ENCODE measurements around the gene TUBB6.

Gene TUBB6

DNA sequence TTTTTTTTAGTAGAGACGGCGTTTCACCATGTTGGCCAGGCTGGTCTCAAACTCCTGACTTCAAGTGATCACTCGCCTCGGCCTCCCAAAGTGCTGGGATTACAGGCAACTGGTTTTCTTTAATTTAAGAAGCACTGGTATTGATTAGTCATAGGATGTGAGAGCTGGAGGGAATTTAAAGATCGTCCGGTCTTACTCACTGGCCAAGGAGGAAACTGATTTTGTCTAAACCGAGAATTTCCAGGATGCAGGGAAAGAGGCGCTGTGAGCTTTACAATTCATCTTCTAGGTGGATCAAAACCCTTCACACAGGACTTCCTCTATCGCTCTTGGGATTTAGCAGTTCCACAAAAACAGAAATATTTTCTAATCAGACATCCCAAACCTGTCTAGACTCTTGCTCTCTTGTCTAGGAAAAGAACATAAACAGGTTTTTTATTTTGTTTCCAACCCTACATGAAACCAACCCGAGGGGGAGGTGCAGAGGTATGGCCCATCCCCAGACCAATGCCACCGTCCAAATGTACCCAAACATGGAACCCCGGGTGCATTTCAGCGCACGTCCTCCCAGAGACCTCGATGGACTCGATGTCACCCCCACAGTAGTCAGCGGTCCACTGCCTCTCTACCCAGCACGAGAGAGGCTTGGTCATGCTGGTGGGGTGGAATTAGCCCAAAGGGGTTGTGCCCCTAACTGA lies 12.5 kb upstream of the TUBB6 start (continued):
- TF ChIP-seq, protein P1, sequence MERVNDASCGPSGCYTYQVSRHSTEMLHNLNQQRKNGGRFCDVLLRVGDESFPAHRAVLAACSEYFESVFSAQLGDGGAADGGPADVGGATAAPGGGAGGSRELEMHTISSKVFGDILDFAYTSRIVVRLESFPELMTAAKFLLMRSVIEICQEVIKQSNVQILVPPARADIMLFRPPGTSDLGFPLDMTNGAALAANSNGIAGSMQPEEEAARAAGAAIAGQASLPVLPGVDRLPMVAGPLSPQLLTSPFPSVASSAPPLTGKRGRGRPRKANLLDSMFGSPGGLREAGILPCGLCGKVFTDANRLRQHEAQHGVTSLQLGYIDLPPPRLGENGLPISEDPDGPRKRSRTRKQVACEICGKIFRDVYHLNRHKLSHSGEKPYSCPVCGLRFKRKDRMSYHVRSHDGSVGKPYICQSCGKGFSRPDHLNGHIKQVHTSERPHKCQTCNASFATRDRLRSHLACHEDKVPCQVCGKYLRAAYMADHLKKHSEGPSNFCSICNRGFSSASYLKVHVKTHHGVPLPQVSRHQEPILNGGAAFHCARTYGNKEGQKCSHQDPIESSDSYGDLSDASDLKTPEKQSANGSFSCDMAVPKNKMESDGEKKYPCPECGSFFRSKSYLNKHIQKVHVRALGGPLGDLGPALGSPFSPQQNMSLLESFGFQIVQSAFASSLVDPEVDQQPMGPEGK (tag by site-specific recombination; IDR thresholded peaks at IDR 0.05) = no peak
- TF ChIP-seq ZNF133 (tag by site-specific recombination; IDR thresholded peaks at IDR 0.05) (no peak), ZNF561 (tag by site-specific recombination; IDR thresholded peaks at IDR 0.05; ENCODE audit: borderline replicate concordance) (no peak), ZNF112 (tag by site-specific recombination; IDR thresholded peaks at IDR 0.05) (no peak), ZNF514 (tag by site-specific recombination; IDR thresholded peaks at IDR 0.05) (no peak), ZNF202 (tag by site-specific recombination; IDR thresholded peaks at IDR 0.05; ENCODE audit: borderline replicate concordance) (no peak), ZNF76 (tag by site-specific recombination; IDR thresholded peaks at IDR 0.05; ENCODE audit: borderline replicate concordance, low read depth) (no peak), ZNF302 (tag by site-specific recombination; IDR thresholded peaks at IDR 0.05; ENCODE audit: low read depth) (no peak), ZNF214 (tag by site-specific recombination; IDR thresholded peaks at IDR 0.05; ENCODE audit: borderline replicate concordance) (no peak), ZNF473 (tag by site-specific recombination; IDR thresholded peaks at IDR 0.05) (no peak)
- TF ChIP-seq, protein P2, sequence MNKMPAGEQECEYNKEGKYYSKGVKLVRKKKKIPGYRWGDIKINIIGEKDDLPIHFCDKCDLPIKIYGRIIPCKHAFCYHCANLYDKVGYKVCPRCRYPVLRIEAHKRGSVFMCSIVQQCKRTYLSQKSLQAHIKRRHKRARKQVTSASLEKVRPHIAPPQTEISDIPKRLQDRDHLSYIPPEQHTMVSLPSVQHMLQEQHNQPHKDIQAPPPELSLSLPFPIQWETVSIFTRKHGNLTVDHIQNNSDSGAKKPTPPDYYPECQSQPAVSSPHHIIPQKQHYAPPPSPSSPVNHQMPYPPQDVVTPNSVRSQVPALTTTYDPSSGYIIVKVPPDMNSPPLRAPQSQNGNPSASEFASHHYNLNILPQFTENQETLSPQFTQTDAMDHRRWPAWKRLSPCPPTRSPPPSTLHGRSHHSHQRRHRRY (tag by site-specific recombination; IDR thresholded peaks at IDR 0.05) = no peak
- TF ChIP-seq, protein P3, sequence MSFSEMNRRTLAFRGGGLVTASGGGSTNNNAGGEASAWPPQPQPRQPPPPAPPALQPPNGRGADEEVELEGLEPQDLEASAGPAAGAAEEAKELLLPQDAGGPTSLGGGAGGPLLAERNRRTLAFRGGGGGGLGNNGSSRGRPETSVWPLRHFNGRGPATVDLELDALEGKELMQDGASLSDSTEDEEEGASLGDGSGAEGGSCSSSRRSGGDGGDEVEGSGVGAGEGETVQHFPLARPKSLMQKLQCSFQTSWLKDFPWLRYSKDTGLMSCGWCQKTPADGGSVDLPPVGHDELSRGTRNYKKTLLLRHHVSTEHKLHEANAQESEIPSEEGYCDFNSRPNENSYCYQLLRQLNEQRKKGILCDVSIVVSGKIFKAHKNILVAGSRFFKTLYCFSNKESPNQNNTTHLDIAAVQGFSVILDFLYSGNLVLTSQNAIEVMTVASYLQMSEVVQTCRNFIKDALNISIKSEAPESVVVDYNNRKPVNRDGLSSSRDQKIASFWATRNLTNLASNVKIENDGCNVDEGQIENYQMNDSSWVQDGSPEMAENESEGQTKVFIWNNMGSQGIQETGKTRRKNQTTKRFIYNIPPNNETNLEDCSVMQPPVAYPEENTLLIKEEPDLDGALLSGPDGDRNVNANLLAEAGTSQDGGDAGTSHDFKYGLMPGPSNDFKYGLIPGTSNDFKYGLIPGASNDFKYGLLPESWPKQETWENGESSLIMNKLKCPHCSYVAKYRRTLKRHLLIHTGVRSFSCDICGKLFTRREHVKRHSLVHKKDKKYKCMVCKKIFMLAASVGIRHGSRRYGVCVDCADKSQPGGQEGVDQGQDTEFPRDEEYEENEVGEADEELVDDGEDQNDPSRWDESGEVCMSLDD (tag by site-specific recombination; IDR thresholded peaks at IDR 0.05) = no peak

DNA sequence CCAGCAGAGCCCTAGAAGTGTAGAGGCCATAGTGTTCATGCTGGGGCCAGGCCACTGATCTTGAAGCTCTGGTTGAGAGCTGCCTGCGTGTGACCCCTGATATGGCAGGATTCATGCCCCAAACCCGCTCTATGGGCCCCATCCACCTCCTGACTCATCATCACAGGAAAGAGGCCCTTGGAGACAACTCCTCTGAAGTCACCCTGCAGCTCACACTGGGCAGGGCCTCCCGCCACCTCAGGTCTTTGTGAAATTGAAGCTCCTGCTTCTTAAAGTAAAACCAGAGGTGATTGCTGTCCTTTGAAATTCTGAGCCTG lies 12.0 kb upstream of the TUBB6 start:
- H3K4me1 ChIP-seq (ENCODE audit: control insufficient read depth, insufficient read depth, low read length) = no peaks in the 10 kb centered on the region
- no peak overlapping the region for H3K4me3 ChIP-seq (ENCODE audit: low read depth, low read length)
- ChIA-PET CTCF (interaction anchor here (1.0 to 2.7 kb wide), 2 partner anchors 12 to 13 kb away, joined by 3 to 9 read pairs; no protein-coding TSS in a partner anchor), POLR2A (interaction anchor here (0.5 to 1.6 kb wide), 2 partner anchors 10 to 79 kb away, joined by 3 to 8 read pairs; no protein-coding TSS in a partner anchor)
- TF ChIP-seq ZNF239 (tag by site-specific recombination; IDR thresholded peaks at IDR 0.05) (no peak), GFI1B (tag by site-specific recombination; IDR thresholded peaks at IDR 0.05) (no peak), ZNF341 (tag by site-specific recombination; IDR thresholded peaks at IDR 0.05; ENCODE audit: low read depth) (no peak), ZNF292 (tag by site-specific recombination; IDR thresholded peaks at IDR 0.05; ENCODE audit: borderline replicate concordance, low read depth) (no peak), ZNF707 (tag by site-specific recombination; IDR thresholded peaks at IDR 0.05) (no peak)
- TF ChIP-seq, protein P4, sequence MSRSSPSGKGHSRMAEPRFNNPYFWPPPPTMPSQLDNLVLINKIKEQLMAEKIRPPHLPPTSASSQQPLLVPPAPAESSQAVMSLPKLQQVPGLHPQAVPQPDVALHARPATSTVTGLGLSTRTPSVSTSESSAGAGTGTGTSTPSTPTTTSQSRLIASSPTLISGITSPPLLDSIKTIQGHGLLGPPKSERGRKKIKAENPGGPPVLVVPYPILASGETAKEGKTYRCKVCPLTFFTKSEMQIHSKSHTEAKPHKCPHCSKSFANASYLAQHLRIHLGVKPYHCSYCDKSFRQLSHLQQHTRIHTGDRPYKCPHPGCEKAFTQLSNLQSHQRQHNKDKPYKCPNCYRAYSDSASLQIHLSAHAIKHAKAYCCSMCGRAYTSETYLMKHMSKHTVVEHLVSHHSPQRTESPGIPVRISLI (tag by site-specific recombination; IDR thresholded peaks at IDR 0.05) = no peak
- TF ChIP-seq, protein P5, sequence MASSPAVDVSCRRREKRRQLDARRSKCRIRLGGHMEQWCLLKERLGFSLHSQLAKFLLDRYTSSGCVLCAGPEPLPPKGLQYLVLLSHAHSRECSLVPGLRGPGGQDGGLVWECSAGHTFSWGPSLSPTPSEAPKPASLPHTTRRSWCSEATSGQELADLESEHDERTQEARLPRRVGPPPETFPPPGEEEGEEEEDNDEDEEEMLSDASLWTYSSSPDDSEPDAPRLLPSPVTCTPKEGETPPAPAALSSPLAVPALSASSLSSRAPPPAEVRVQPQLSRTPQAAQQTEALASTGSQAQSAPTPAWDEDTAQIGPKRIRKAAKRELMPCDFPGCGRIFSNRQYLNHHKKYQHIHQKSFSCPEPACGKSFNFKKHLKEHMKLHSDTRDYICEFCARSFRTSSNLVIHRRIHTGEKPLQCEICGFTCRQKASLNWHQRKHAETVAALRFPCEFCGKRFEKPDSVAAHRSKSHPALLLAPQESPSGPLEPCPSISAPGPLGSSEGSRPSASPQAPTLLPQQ (tag by site-specific recombination; IDR thresholded peaks at IDR 0.05) = peak; percentile 55; the same call in 1 of the 2 replicates
- H3K36me3 ChIP-seq (ENCODE audit: control insufficient read depth in 2 of 2, insufficient read depth in 1 of 2, low read length in 2 of 2) = no peaks in the 10 kb centered on the region
- no peak overlapping the region for H3K27ac ChIP-seq (ENCODE audit: extremely low read depth, low read depth, low read length)
- no peaks in the 10 kb centered on the region for H3K9me3 ChIP-seq (ENCODE audit: control insufficient read depth, insufficient read depth, low read depth, low read length)
